ENCODE measurements around the gene ATP9B.
"Not testable (repeated sequence)": the region's sequence is repeated elsewhere in the genome, so short reads cannot be mapped to it uniquely, and the experiment has no call there.

ATP9B gene

DNA sequence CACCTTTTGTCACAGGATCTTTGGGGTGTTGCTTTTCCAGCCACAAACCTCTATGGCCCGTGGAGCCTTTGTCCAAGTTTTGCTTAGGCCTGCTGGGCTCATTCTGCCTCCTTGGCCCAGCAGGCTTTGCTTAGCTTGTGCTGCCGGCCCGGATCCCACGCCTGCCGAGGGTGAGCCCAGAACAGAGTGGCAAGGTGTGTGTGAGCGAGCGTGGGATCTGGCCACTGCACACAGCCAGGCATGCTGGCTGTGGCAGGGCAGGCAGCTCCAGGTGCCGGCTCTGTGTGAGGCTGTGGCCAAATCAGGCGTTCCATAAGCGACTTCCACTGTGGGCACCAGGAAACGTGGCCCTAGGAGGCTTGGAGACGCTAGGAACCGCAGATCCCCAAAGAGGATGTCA, 97.5 kb downstream of the ATP9B start:
- no peaks in the 10 kb centered on the region for H4K20me1 ChIP-seq (ENCODE audit: insufficient read depth, low read length)
- TF ChIP-seq EZH2 (optimal IDR thresholded peaks at IDR 0.05; ENCODE audit: low read depth, low read length) = no peak
- no peaks in the 10 kb centered on the region for H3K4me1 ChIP-seq (ENCODE audit: low read length)
- no peak overlapping the region for H3K9ac ChIP-seq (ENCODE audit: low read length)
- DNase-seq = no peak
- no peak overlapping the region for H3K4me3 ChIP-seq (ENCODE audit: low read length)
- no peaks in the 10 kb centered on the region for H3F3A ChIP-seq (ENCODE audit: insufficient read depth, low read length)
- no peak overlapping the region for H3K27ac ChIP-seq (ENCODE audit: low read length)
- no peaks in the 10 kb centered on the region for H3K9me3 ChIP-seq (replicated peaks; ENCODE audit: insufficient read depth, low read length)
- H3K79me2 ChIP-seq (ENCODE audit: low read length) = no peaks in the 10 kb centered on the region
- H3K4me2 ChIP-seq (ENCODE audit: low read depth, low read length) = no peak overlapping the region
- H3K36me3 ChIP-seq (replicated peaks; ENCODE audit: insufficient read depth, low read length) = peaks cover 5% of the 10 kb centered on the region; the same call in 1 of the 2 replicates
- no peaks in the 10 kb centered on the region for H3K9me2 ChIP-seq (replicated peaks; ENCODE audit: insufficient read depth, low read length)
- no peaks in the 10 kb centered on the region for H3K27me3 ChIP-seq (replicated peaks; ENCODE audit: insufficient read depth, low read length)
- H2AFZ ChIP-seq (ENCODE audit: low read length) = no peak overlapping the region

DNA sequence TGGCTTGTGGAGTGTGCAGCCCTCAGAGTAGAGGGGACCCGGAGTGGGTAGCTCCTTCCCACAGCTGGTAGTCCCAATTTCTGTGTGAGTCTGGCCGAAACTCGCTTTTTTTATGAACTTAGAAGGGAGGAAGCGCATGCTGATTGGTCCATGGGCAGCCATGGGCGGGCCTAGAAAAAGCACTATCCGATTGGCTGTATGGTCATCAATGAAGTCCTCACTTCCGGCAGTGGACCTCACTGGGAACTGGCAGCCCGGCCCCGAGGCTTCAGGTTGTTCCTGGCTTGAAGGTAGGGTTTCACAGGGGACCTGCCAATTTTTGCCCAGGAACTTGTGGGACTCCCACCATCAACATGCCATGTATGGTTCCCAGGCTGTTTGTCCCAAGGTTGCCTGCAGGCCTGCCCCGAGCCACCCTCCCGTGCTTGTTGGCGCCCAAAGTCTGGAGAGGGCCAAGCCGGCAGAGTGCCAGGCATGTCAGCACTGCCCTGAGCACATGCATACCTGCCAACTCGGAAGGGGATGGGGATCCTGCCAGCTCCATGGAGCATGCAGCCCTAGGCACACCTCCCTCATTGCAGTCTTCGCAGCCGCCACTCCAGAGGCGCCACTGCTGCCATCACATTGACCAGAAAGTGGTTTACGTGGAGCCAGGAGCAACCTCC, 98.5 kb downstream of the ATP9B start:
- Histone ChIP-seq H3K27me3 (replicated peaks; ENCODE audit: insufficient read depth, low read length) (no peaks in the 10 kb centered on the region), H3K27ac (ENCODE audit: low read length) (no peak overlapping the region), H3K36me3 (replicated peaks; ENCODE audit: insufficient read depth, low read length) (peaks cover 5% of the 10 kb centered on the region; the same call in 1 of the 2 replicates), H3K79me2 (ENCODE audit: low read length) (no peaks in the 10 kb centered on the region), H3K9me2 (replicated peaks; ENCODE audit: insufficient read depth, low read length) (no peaks in the 10 kb centered on the region), H3K9me3 (replicated peaks; ENCODE audit: insufficient read depth, low read length) (no peaks in the 10 kb centered on the region), H3K9ac (ENCODE audit: low read length) (no peak overlapping the region), H3K4me1 (ENCODE audit: low read length) (no peaks in the 10 kb centered on the region), H3K4me3 (ENCODE audit: low read length) (no peak overlapping the region), H3K4me2 (ENCODE audit: low read depth, low read length) (no peak overlapping the region), H3F3A (ENCODE audit: insufficient read depth, low read length) (no peaks in the 10 kb centered on the region), H4K20me1 (ENCODE audit: insufficient read depth, low read length) (no peaks in the 10 kb centered on the region), H2AFZ (ENCODE audit: low read length) (no peak overlapping the region)
- no peak for DNase-seq
- TF ChIP-seq EZH2 (optimal IDR thresholded peaks at IDR 0.05; ENCODE audit: low read depth, low read length) (no peak), EZH2phosphoT487 (IDR thresholded peaks at IDR 0.05; ENCODE audit: low read length) (no peak)

DNA sequence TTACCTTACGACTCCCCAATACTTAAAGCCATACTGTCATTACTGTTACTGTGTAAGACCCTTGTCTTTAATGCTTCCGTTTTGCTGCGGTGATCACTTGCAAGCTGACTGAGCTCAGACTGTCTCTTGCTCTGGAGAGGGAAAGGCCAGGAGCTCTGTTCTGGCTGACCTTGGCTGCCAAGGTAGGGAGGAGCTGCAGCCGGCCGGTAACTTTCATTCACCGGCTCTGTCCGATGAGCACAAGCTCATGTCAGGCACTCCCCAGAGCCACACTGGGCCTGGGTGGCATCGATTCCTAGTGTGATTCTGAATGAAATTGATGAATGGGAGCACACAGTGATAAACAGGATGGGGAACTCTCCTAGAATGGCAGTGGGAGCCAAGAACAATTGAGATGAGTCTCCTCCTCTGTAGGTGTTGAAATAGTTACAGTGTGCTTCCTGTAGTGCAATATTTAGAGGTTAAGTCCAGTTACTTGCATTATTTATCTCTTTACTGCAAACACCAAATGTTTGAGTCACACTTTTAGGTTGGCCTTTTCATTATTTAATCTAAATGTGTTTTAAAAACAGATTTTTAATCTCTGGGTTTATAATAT, 100.9 kb downstream of the ATP9B start:
- Histone ChIP-seq H3K27me3 (replicated peaks; ENCODE audit: insufficient read depth, low read length) (no peaks in the 10 kb centered on the region), H3K4me1 (ENCODE audit: low read length) (no peaks in the 10 kb centered on the region), H3K4me3 (ENCODE audit: low read length) (no peak overlapping the region), H3K9me2 (replicated peaks; ENCODE audit: insufficient read depth, low read length) (no peaks in the 10 kb centered on the region), H3K9ac (ENCODE audit: low read length) (no peak overlapping the region), H3K9me3 (replicated peaks; ENCODE audit: insufficient read depth, low read length) (no peaks in the 10 kb centered on the region), H3K79me2 (ENCODE audit: low read length) (no peaks in the 10 kb centered on the region), H3K36me3 (replicated peaks; ENCODE audit: insufficient read depth, low read length) (peaks cover 5% of the 10 kb centered on the region; the same call in 1 of the 2 replicates), H3F3A (ENCODE audit: insufficient read depth, low read length) (no peaks in the 10 kb centered on the region), H3K27ac (ENCODE audit: low read length) (no peak overlapping the region), H4K20me1 (ENCODE audit: insufficient read depth, low read length) (no peaks in the 10 kb centered on the region), H2AFZ (ENCODE audit: low read length) (no peak overlapping the region), H3K4me2 (ENCODE audit: low read depth, low read length) (no peak overlapping the region)
- TF ChIP-seq EZH2phosphoT487 (IDR thresholded peaks at IDR 0.05; ENCODE audit: low read length) (no peak), EZH2 (optimal IDR thresholded peaks at IDR 0.05; ENCODE audit: low read depth, low read length) (no peak)
- TF ChIP-seq, protein P1, sequence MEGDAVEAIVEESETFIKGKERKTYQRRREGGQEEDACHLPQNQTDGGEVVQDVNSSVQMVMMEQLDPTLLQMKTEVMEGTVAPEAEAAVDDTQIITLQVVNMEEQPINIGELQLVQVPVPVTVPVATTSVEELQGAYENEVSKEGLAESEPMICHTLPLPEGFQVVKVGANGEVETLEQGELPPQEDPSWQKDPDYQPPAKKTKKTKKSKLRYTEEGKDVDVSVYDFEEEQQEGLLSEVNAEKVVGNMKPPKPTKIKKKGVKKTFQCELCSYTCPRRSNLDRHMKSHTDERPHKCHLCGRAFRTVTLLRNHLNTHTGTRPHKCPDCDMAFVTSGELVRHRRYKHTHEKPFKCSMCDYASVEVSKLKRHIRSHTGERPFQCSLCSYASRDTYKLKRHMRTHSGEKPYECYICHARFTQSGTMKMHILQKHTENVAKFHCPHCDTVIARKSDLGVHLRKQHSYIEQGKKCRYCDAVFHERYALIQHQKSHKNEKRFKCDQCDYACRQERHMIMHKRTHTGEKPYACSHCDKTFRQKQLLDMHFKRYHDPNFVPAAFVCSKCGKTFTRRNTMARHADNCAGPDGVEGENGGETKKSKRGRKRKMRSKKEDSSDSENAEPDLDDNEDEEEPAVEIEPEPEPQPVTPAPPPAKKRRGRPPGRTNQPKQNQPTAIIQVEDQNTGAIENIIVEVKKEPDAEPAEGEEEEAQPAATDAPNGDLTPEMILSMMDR (IDR thresholded peaks at IDR 0.05; ENCODE audit: low read length) = no peak
- no peak for DNase-seq

DNA sequence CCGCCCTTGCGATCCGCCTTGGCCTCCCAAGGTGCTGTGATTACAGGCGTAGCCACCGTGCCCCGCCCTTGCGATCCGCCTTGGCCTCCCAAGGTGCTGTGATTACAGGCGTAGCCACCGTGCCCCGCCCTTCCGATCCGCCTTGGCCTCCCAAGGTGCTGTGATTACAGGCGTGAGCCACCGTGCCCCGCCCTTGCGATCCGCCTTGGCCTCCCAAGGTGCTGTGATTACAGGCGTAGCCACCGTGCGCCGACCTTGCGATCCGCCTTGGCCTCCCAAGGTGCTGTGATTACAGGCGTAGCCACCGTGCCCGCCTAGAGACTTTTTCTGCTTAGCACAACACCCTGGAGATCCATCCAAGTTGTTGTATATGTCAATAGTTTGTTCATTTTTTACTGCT, 103.1 kb downstream of the ATP9B start:
- H3F3A ChIP-seq (ENCODE audit: insufficient read depth, low read length); H3K36me3 ChIP-seq (replicated peaks; ENCODE audit: insufficient read depth, low read length); H3K4me2 ChIP-seq (ENCODE audit: low read depth, low read length); H3K27me3 ChIP-seq (replicated peaks; ENCODE audit: insufficient read depth, low read length); H3K9me3 ChIP-seq (replicated peaks; ENCODE audit: insufficient read depth, low read length); H3K79me2 ChIP-seq (ENCODE audit: low read length); H3K4me1 ChIP-seq (ENCODE audit: low read length); DNase-seq; H3K9ac ChIP-seq (ENCODE audit: low read length); H3K4me3 ChIP-seq (ENCODE audit: low read length); H3K27ac ChIP-seq (ENCODE audit: low read length); H4K20me1 ChIP-seq (ENCODE audit: insufficient read depth, low read length); H3K9me2 ChIP-seq (replicated peaks; ENCODE audit: insufficient read depth, low read length); H2AFZ ChIP-seq (ENCODE audit: low read length): not testable (repeated sequence)

All from MM.1S (cell line).